Kidney (tissue), 14 donors: ENCODE data around the gene BRD7. TPM values are rescaled to one million over a fixed set of nuclear protein-coding genes. Genes with fewer than 3 reads are reported as not detected.

Experiments
- DNase-seq, 5 donors: peaks; one replicate each; pipeline ENCODE4 v3.0.0-alpha.2; 2013 to 2020
- FAIRE-seq: peaks from 2 replicates; lab custom pipeline; 2012; peaks lifted over from hg19 to GRCh38; lab: Jason Lieb, UNC
- H3K27ac ChIP-seq, 2 donors: one replicate each; pipeline ENCODE4 v1.7.0; 2013; ENCODE audit warnings: low read depth in 2 of 2, low read length in 2 of 2, inconsistent platforms in 1 of 2
- H3K27me3 ChIP-seq: one replicate; pipeline ENCODE4 v1.7.1; 2013; ENCODE audit warnings: low read length, inconsistent platforms; ENCODE audit not compliant: control insufficient read depth, insufficient read depth
- H3K36me3 ChIP-seq, 3 donors: one replicate each; pipeline versions ENCODE4 v1.7.0 to v1.7.1; 2013; ENCODE audit warnings: low read length in 3 of 3, control low read depth in 1 of 3, inconsistent platforms in 1 of 3; ENCODE audit not compliant: insufficient read depth in 3 of 3, control insufficient read depth in 2 of 3
- H3K4me1 ChIP-seq, 3 donors: one replicate each; pipeline versions ENCODE4 v1.7.0 to v1.7.1; 2013; ENCODE audit warnings: low read length in 3 of 3, inconsistent platforms in 1 of 3, low read depth in 1 of 3; ENCODE audit not compliant: control insufficient read depth in 2 of 3, insufficient read depth in 2 of 3
- H3K4me3 ChIP-seq, 3 donors: one replicate each; pipeline versions ENCODE4 v1.7.0 to v1.8.1; 2013; ENCODE audit warnings: low read length in 3 of 3, control low read depth in 1 of 3, inconsistent platforms in 1 of 3
- H3K9ac ChIP-seq, 3 donors: one replicate each; pipeline versions ENCODE4 v1.7.0 to v1.7.1; 2013; ENCODE audit warnings: low read length in 3 of 3, control low read depth in 1 of 3, inconsistent platforms in 1 of 3
- H3K9me3 ChIP-seq, 3 donors: one replicate each; pipeline versions ENCODE4 v1.7.0 to v1.7.1; 2013; ENCODE audit warnings: low read length in 3 of 3, control low read depth in 1 of 3, inconsistent platforms in 1 of 3; ENCODE audit not compliant: control insufficient read depth in 2 of 3, insufficient read depth in 1 of 3
- intact Hi-C: fragments of 100-400 bp; cut with DNase I; formaldehyde crosslinking; loops from one replicate; pipeline ENCODE4 v1.11.1; 2022
- polyA plus RNA-seq: library from polyadenylated mRNA; stranded (reverse); fragments of 350-450 nt; fragmentation: Illumina TruSeq; extraction: RNeasy Lipid Tissue Mini Kit (QIAGEN cat#74804); gene quantifications from one replicate; pipeline ENCODE4 v1.2.3, GENCODE V29; 2014; ENCODE audit warnings: low read depth, low replicate concordance; ENCODE audit not compliant: insufficient read depth
- total RNA-seq: library from RNA; stranded (reverse); fragmentation: NEBNext Ultra II Directional; extraction: Animal tissue kit (Norgen Biotek cat#: 25700); gene quantifications from one replicate; pipeline ENCODE4 v1.2.1, GENCODE V29; 2021
- TF ChIP-seq, protein P1 (sequence below): IDR thresholded peaks from 3 replicates; pipeline ENCODE4 v1.5.1; 2012; ENCODE audit warnings: mild to moderate bottlenecking, moderate library complexity, borderline replicate concordance; ENCODE audit not compliant: insufficient read depth; ENCODE audit errors: extremely low read depth
- donor health status: control.
- donor health status: control.
- donor health status: control.
- donor health status: control.
- donor health status: control.
- donor health status: DM: yes; HTN: yes; CAD: no.
- donor health status: Normal renal cell carcinoma (clear cell type).

The BRD7 gene
- total and polyA plus RNA-seq, 2 donors from 2014 or later = 44.1 to 68.0 TPM

DNA sequence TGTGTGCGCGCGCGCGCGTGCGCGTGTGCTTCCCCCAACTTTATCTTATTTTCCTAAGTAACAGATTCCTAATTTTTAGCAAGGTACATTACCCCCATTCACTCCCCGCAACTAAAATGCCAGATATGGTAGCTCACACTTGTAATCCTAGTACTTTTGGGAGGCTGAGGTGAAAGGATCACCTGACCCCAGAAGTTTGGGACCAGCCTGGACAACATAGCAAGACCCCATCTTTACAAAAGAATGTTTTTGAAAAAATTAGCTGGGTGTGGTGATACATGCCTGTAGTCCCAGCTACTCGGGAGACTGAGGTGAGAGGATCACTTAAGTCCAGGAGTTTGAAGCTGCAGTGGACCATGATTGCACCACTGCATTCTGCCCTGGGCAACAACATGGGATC is 5.1 kb downstream of the BRD7 start:
- FAIRE-seq (no peak), DNase-seq (no peak)
- no peak overlapping the region for H3K4me3 ChIP-seq
- H3K36me3 ChIP-seq = peaks cover 7 to 22% (median 11%) of the 10 kb centered on the region in 3 donors
- TF ChIP-seq, protein P1, sequence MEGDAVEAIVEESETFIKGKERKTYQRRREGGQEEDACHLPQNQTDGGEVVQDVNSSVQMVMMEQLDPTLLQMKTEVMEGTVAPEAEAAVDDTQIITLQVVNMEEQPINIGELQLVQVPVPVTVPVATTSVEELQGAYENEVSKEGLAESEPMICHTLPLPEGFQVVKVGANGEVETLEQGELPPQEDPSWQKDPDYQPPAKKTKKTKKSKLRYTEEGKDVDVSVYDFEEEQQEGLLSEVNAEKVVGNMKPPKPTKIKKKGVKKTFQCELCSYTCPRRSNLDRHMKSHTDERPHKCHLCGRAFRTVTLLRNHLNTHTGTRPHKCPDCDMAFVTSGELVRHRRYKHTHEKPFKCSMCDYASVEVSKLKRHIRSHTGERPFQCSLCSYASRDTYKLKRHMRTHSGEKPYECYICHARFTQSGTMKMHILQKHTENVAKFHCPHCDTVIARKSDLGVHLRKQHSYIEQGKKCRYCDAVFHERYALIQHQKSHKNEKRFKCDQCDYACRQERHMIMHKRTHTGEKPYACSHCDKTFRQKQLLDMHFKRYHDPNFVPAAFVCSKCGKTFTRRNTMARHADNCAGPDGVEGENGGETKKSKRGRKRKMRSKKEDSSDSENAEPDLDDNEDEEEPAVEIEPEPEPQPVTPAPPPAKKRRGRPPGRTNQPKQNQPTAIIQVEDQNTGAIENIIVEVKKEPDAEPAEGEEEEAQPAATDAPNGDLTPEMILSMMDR = no peak
- no peak overlapping the region for H3K9ac ChIP-seq
- H3K27ac ChIP-seq = no peak overlapping the region
- H3K27me3 ChIP-seq = no peaks in the 10 kb centered on the region
- H3K4me1 ChIP-seq = peaks cover 0 to 9% (median 0%) of the 10 kb centered on the region in 3 donors
- no peaks in the 10 kb centered on the region for H3K9me3 ChIP-seq
- intact Hi-C loops = no loop called here

DNA sequence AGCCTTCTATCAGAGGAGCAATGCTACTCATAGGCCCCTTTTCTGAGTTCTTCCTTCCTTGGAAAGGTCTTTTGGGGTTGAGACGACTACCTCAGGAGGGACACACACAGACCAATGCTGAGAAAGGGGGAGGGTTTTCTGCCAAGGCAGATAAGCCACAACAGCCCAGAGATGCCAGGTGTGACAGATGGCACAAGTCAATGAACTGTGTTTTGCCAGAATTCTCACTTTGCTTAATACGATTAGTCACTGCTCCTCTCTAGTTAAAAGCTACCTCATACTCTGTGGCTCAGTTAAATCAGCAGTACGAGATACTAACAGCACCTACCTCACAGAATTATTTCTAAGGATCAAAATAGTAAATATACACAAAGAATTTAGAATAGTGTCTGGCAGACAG is 8.0 kb downstream of the BRD7 start:
- intact Hi-C loops = no loop called here
- DNase-seq (no peak), FAIRE-seq (no peak)
- TF ChIP-seq, protein P1 = no peak
- Histone ChIP-seq H3K4me3 (no peak overlapping the region), H3K9ac (no peak overlapping the region), H3K27me3 (no peaks in the 10 kb centered on the region), H3K27ac (no peak overlapping the region), H3K4me1 (peaks cover 0 to 6% (median 0%) of the 10 kb centered on the region in 3 donors), H3K9me3 (no peaks in the 10 kb centered on the region), H3K36me3 (peaks cover 7 to 22% (median 10%) of the 10 kb centered on the region in 3 donors)

DNA sequence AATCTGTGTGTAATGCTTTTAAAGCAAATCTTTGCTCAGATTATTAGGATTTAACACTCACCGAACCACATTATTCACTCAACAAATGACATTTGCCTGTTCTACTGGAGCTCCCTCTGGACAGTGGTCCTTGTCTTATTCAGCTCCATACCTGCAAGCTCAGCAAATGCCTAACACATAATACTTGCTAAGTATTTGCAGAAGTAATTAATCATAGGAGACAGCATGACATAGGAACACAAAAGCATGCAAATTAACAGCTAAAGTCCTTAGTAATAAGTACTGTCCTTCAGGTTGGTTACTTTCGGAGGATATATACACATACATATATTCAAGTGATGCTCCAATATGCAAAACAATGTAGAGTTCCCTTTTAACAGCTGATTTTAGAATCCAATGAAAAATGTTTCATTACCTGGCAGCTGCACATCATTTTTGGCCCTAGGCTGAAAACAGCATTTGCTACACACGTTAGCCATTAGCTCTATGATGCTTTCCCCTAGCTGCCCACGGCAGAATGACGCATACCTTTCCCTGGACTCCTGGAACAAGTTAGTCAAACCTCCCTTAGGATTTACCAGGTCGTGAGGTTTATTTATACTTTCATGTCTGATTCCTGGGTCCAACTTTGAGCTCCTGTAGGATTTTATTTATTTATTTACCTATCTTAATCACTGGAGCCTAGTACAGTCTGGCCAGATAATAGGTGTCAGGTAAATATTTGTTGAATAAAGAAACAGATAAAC is 8.6 kb downstream of the BRD7 start:
- Histone ChIP-seq H3K36me3 (peaks cover 7 to 22% (median 8%) of the 10 kb centered on the region in 3 donors), H3K9me3 (no peaks in the 10 kb centered on the region), H3K9ac (no peak overlapping the region), H3K4me1 (peaks cover 0 to 6% (median 0%) of the 10 kb centered on the region in 3 donors), H3K27me3 (no peaks in the 10 kb centered on the region), H3K27ac (no peak overlapping the region), H3K4me3 (no peak overlapping the region)
- no peak for DNase-seq
- TF ChIP-seq, protein P1 = no peak
- intact Hi-C loops = no loop called here
- FAIRE-seq = no peak
